Measurements from ENCODE around the gene PADI6.

PADI6 gene

DNA sequence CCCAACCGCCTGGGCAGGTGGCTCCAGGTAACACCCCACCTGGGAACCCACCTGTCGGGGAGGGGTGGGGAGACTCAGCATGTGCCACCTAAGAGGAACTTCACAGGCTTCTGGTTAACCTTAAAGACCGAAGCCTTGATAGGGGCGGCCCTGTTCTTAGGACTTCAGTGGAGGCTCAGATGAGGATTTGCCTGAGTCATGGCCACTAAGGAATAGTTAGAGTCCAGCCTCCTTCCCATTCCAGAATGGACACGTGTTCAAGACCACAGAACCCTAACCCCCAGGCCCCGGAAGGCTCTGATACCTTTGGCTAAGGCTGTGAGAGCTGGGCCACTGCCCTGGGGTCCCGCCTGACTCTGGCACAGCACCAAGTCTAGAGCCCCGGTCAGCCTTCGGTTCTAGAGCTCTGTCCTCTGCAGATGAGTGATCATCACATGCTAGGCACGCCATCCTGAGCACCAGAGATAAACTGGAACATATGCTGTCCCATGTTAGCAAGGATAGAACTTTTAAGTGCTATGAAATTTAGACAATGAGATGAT, 20.3 kb downstream of the PADI6 start:
- Histone ChIP-seq H3K4me1 (ENCODE audit: control insufficient read depth, low read length) (no peaks in the 10 kb centered on the region), H3K9me3 (ENCODE audit: control insufficient read depth, insufficient read depth, low read length) (no peaks in the 10 kb centered on the region), H3K36me3 (ENCODE audit: control insufficient read depth, low read length) (no peaks in the 10 kb centered on the region), H3F3A (ENCODE audit: control insufficient read depth, insufficient read depth) (no peaks in the 10 kb centered on the region), H3K27me3 (ENCODE audit: control insufficient read depth, low read length) (peaks cover 4% of the 10 kb centered on the region; the same call in 1 of the 2 replicates), H4K20me1 (ENCODE audit: control insufficient read depth, insufficient read depth, low read depth, low read length) (no peaks in the 10 kb centered on the region; the same call in 1 of the 2 replicates), H3K4me3 (ENCODE audit: low read length) (no peak overlapping the region), H3K4me2 (ENCODE audit: low read length) (no peak overlapping the region), H3K27ac (ENCODE audit: low read depth, low read length) (no peak overlapping the region), H3K9me2 (replicated peaks; ENCODE audit: control insufficient read depth, low read length) (no peaks in the 10 kb centered on the region), H3K79me2 (ENCODE audit: control insufficient read depth, low read length) (no peaks in the 10 kb centered on the region)
- TF ChIP-seq, protein P1, sequence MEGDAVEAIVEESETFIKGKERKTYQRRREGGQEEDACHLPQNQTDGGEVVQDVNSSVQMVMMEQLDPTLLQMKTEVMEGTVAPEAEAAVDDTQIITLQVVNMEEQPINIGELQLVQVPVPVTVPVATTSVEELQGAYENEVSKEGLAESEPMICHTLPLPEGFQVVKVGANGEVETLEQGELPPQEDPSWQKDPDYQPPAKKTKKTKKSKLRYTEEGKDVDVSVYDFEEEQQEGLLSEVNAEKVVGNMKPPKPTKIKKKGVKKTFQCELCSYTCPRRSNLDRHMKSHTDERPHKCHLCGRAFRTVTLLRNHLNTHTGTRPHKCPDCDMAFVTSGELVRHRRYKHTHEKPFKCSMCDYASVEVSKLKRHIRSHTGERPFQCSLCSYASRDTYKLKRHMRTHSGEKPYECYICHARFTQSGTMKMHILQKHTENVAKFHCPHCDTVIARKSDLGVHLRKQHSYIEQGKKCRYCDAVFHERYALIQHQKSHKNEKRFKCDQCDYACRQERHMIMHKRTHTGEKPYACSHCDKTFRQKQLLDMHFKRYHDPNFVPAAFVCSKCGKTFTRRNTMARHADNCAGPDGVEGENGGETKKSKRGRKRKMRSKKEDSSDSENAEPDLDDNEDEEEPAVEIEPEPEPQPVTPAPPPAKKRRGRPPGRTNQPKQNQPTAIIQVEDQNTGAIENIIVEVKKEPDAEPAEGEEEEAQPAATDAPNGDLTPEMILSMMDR (IDR thresholded peaks at IDR 0.05; ENCODE audit: low read depth, low read length, poor library complexity, severe bottlenecking) = no peak
- TF ChIP-seq EZH2phosphoT487 (IDR thresholded peaks at IDR 0.05; ENCODE audit: borderline replicate concordance, low read length) = no peak

DNA sequence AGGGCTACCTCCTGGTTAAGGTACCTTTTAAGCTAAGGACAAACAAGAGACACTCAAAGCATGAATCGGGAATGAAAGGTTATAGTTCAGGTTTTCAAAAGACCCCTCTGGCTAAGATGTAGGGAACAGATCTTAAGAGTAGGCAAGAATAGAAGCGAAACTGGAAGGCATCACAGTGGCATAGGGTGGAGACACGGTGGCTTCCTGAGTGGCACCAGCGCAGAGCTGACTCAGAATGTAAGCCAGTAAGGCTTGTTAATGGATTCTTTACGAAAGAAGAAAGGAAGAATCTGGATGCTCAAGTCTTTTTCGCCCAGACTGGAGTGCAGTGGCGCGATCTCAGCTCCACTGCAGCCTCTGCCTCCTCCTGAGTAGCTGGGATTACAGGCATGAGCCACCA, 21.2 kb downstream of the PADI6 start:
- no peak overlapping the region for H3K4me2 ChIP-seq (ENCODE audit: low read length)
- H3K36me3 ChIP-seq (ENCODE audit: control insufficient read depth, low read length) = no peaks in the 10 kb centered on the region
- no peaks in the 10 kb centered on the region for H3K9me2 ChIP-seq (replicated peaks; ENCODE audit: control insufficient read depth, low read length)
- H3K27ac ChIP-seq (ENCODE audit: low read depth, low read length) = no peak overlapping the region
- no peak overlapping the region for H3K4me3 ChIP-seq (ENCODE audit: low read length)
- no peaks in the 10 kb centered on the region for H3K79me2 ChIP-seq (ENCODE audit: control insufficient read depth, low read length)
- TF ChIP-seq EZH2phosphoT487 (IDR thresholded peaks at IDR 0.05; ENCODE audit: borderline replicate concordance, low read length) = no peak
- TF ChIP-seq, protein P1 (IDR thresholded peaks at IDR 0.05; ENCODE audit: low read depth, low read length, poor library complexity, severe bottlenecking) = no peak
- no peaks in the 10 kb centered on the region for H3F3A ChIP-seq (ENCODE audit: control insufficient read depth, insufficient read depth)
- no peaks in the 10 kb centered on the region for H3K4me1 ChIP-seq (ENCODE audit: control insufficient read depth, low read length)
- H3K27me3 ChIP-seq (ENCODE audit: control insufficient read depth, low read length) = peaks cover under 1% of the 10 kb centered on the region; the same call in 1 of the 2 replicates
- H4K20me1 ChIP-seq (ENCODE audit: control insufficient read depth, insufficient read depth, low read depth, low read length) = no peaks in the 10 kb centered on the region; the same call in 1 of the 2 replicates
- H3K9me3 ChIP-seq (ENCODE audit: control insufficient read depth, insufficient read depth, low read length) = no peaks in the 10 kb centered on the region

DNA sequence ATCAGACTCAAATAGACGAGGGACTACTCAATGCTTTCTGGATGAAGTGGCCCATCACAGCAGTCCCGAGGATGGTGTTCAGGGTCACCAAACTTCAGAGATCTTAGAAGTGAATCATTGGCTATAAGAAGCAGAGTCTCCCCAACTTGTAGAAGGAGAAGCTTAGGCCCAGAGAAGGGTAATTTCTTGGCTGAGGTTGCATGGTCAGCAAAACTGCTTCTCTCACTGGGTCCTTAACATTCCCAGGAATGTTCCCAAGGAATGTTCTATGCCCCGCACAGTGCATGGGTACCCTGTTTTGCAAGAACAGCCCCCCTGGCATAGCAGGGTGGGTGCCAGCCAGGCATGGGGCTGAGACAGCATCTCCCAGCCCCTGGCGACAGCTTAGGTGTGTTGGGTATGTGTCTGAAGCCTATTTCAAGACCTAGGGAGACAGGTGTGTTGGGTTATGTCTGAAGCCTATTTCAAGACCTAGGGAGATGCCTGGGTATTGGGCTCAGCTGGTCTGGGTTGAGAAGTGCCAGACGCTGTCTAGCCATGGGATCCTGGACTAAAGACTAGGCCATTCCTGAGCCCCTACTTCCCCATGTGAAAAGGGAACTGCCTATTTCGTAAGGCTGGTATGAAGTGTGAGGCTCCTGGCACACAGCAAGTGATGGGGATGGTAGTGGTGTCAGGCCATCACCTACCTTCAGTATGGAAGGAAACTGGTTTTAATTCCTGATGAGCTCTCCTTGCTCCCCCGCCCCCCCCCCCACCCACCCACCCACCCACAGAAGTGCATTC, 26.1 kb downstream of the PADI6 start:
- no peaks in the 10 kb centered on the region for H3K79me2 ChIP-seq (ENCODE audit: control insufficient read depth, low read length)
- TF ChIP-seq EZH2phosphoT487 (IDR thresholded peaks at IDR 0.05; ENCODE audit: borderline replicate concordance, low read length) = no peak
- TF ChIP-seq, protein P1 (IDR thresholded peaks at IDR 0.05; ENCODE audit: low read depth, low read length, poor library complexity, severe bottlenecking) = no peak
- no peaks in the 10 kb centered on the region for H3K9me3 ChIP-seq (ENCODE audit: control insufficient read depth, insufficient read depth, low read length)
- no peaks in the 10 kb centered on the region for H3F3A ChIP-seq (ENCODE audit: control insufficient read depth, insufficient read depth)
- no peaks in the 10 kb centered on the region; the same call in 1 of the 2 replicates for H4K20me1 ChIP-seq (ENCODE audit: control insufficient read depth, insufficient read depth, low read depth, low read length)
- no peaks in the 10 kb centered on the region for H3K36me3 ChIP-seq (ENCODE audit: control insufficient read depth, low read length)
- H3K27me3 ChIP-seq (ENCODE audit: control insufficient read depth, low read length) = no peaks in the 10 kb centered on the region
- H3K9me2 ChIP-seq (replicated peaks; ENCODE audit: control insufficient read depth, low read length) = no peaks in the 10 kb centered on the region
- H3K4me2 ChIP-seq (ENCODE audit: low read length) = no peak overlapping the region
- no peak overlapping the region for H3K4me3 ChIP-seq (ENCODE audit: low read length)
- H3K4me1 ChIP-seq (ENCODE audit: control insufficient read depth, low read length) = no peaks in the 10 kb centered on the region
- H3K27ac ChIP-seq (ENCODE audit: low read depth, low read length) = no peak overlapping the region
